ENCODE measurements around the gene DUSP5.

DUSP5 gene

DNA sequence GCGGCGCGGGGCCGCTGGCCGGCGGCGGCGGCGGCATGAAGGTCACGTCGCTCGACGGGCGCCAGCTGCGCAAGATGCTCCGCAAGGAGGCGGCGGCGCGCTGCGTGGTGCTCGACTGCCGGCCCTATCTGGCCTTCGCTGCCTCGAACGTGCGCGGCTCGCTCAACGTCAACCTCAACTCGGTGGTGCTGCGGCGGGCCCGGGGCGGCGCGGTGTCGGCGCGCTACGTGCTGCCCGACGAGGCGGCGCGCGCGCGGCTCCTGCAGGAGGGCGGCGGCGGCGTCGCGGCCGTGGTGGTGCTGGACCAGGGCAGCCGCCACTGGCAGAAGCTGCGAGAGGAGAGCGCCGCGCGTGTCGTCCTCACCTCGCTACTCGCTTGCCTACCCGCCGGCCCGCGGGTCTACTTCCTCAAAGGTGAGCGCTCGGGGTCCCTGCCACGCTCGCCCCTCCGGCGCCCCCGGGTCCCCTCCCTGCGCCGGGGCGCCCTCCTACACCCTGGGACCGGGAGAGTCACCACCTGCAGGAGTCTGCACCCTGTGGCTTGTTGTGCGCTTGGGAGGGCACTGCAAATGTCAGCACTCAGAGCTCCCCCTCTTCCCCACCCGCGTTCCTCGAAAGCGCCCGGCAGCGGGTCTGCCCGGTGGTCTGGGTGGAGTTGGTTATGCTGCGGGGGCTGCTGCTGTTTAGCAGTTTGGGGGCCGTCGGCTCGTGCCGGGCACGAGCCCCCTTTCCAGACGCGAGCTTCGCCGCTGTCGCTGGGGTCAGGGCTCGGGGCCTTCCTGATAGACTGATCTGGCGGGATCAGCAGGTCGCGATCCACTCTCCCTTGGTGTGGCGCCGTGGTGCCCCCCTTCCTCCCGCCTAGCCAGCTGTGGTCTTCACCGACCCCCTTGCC lies 627 bp downstream of the DUSP5 start (continued):
- TF ChIP-seq, protein P1, sequence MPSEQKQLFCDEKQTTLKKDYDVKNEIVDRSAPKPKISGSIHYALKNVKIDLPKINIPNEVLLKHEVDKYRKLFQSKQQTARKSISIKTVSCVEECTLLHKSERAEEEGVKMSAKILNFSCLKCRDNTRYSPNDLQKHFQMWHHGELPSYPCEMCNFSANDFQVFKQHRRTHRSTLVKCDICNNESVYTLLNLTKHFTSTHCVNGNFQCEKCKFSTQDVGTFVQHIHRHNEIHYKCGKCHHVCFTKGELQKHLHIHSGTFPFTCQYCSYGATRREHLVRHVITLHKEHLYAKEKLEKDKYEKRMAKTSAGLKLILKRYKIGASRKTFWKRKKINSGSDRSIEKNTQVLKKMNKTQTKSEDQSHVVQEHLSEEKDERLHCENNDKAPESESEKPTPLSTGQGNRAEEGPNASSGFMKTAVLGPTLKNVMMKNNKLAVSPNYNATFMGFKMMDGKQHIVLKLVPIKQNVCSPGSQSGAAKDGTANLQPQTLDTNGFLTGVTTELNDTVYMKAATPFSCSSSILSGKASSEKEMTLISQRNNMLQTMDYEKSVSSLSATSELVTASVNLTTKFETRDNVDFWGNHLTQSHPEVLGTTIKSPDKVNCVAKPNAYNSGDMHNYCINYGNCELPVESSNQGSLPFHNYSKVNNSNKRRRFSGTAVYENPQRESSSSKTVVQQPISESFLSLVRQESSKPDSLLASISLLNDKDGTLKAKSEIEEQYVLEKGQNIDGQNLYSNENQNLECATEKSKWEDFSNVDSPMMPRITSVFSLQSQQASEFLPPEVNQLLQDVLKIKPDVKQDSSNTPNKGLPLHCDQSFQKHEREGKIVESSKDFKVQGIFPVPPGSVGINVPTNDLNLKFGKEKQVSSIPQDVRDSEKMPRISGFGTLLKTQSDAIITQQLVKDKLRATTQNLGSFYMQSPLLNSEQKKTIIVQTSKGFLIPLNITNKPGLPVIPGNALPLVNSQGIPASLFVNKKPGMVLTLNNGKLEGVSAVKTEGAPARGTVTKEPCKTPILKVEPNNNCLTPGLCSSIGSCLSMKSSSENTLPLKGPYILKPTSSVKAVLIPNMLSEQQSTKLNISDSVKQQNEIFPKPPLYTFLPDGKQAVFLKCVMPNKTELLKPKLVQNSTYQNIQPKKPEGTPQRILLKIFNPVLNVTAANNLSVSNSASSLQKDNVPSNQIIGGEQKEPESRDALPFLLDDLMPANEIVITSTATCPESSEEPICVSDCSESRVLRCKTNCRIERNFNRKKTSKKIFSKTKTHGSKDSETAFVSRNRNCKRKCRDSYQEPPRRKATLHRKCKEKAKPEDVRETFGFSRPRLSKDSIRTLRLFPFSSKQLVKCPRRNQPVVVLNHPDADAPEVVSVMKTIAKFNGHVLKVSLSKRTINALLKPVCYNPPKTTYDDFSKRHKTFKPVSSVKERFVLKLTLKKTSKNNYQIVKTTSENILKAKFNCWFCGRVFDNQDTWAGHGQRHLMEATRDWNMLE (tag by site-specific recombination; conservative IDR thresholded peaks at IDR 0.05; ENCODE audit: low read depth) = no peak
- TF ChIP-seq ZNF707 (tag by site-specific recombination; IDR thresholded peaks at IDR 0.05) (no peak), ZNF155 (tag by site-specific recombination; IDR thresholded peaks at IDR 0.05) (no peak), ZFP3 (tag by site-specific recombination; IDR thresholded peaks at IDR 0.05; ENCODE audit: low read depth) (no peak), ZNF548 (tag by site-specific recombination; IDR thresholded peaks at IDR 0.05) (no peak), KLF7 (tag by site-specific recombination; IDR thresholded peaks at IDR 0.05; ENCODE audit: borderline replicate concordance) (no peak), ZNF529 (tag by site-specific recombination; IDR thresholded peaks at IDR 0.05; ENCODE audit: insufficient replicate concordance) (no peak), TRIM28 (IDR thresholded peaks at IDR 0.05; ENCODE audit: borderline replicate concordance, low read length) (no peak), ZNF701 (tag by site-specific recombination; IDR thresholded peaks at IDR 0.05) (no peak), ZNF416 (tag by site-specific recombination; IDR thresholded peaks at IDR 0.05) (no peak), ZFP69B (tag by site-specific recombination; IDR thresholded peaks at IDR 0.05) (no peak), ZNF23 (tag by site-specific recombination; IDR thresholded peaks at IDR 0.05; ENCODE audit: borderline replicate concordance) (no peak), KLF8 (tag by site-specific recombination; IDR thresholded peaks at IDR 0.05) (no peak), ZFHX2 (tag by site-specific recombination; conservative IDR thresholded peaks at IDR 0.05) (peak; percentile 34; the same call in 1 of the 2 replicates), ZNF133 (tag by site-specific recombination; IDR thresholded peaks at IDR 0.05) (no peak), GLIS2 (tag by site-specific recombination; IDR thresholded peaks at IDR 0.05) (peak; percentile 85), GFI1B (tag by site-specific recombination; IDR thresholded peaks at IDR 0.05) (no peak), ZNF792 (tag by site-specific recombination; IDR thresholded peaks at IDR 0.05) (no peak), ZNF600 (tag by site-specific recombination; IDR thresholded peaks at IDR 0.05) (0 out of 2 replicates have a peak, but pooled peaks have one; percentile 41), EGR2 (tag by site-specific recombination; IDR thresholded peaks at IDR 0.05; ENCODE audit: low read depth) (0 out of 2 replicates have a peak, but pooled peaks have one; percentile 2), YY2 (tag by site-specific recombination; IDR thresholded peaks at IDR 0.05) (no peak), ZNF830 (tag by site-specific recombination; IDR thresholded peaks at IDR 0.05; ENCODE audit: low read depth) (no peak), ZNF837 (tag by site-specific recombination; IDR thresholded peaks at IDR 0.05) (no peak), ZNF664 (tag by site-specific recombination; IDR thresholded peaks at IDR 0.05) (no peak), ZNF211 (tag by site-specific recombination; IDR thresholded peaks at IDR 0.05; ENCODE audit: low read depth) (no peak), ZNF112 (tag by site-specific recombination; IDR thresholded peaks at IDR 0.05) (no peak), ZBTB20 (tag by site-specific recombination; IDR thresholded peaks at IDR 0.05) (peak; percentile 34; the same call in 1 of the 2 replicates), OVOL3 (tag by site-specific recombination; IDR thresholded peaks at IDR 0.05) (no peak), ZBTB17 (tag by site-specific recombination; IDR thresholded peaks at IDR 0.05) (peak; percentile 14; the same call in 1 of the 2 replicates)
- TF ChIP-seq, protein P2, sequence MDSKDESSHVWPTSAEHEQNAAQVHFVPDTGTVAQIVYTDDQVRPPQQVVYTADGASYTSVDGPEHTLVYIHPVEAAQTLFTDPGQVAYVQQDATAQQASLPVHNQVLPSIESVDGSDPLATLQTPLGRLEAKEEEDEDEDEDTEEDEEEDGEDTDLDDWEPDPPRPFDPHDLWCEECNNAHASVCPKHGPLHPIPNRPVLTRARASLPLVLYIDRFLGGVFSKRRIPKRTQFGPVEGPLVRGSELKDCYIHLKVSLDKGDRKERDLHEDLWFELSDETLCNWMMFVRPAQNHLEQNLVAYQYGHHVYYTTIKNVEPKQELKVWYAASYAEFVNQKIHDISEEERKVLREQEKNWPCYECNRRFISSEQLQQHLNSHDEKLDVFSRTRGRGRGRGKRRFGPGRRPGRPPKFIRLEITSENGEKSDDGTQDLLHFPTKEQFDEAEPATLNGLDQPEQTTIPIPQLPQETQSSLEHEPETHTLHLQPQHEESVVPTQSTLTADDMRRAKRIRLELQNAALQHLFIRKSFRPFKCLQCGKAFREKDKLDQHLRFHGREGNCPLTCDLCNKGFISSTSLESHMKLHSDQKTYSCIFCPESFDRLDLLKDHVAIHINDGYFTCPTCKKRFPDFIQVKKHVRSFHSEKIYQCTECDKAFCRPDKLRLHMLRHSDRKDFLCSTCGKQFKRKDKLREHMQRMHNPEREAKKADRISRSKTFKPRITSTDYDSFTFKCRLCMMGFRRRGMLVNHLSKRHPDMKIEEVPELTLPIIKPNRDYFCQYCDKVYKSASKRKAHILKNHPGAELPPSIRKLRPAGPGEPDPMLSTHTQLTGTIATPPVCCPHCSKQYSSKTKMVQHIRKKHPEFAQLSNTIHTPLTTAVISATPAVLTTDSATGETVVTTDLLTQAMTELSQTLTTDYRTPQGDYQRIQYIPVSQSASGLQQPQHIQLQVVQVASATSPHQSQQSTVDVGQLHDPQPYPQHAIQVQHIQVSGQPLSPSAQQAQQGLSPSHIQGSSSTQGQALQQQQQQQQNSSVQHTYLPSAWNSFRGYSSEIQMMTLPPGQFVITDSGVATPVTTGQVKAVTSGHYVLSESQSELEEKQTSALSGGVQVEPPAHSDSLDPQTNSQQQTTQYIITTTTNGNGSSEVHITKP (tag by site-specific recombination; IDR thresholded peaks at IDR 0.05) = no peak
- TF ChIP-seq, protein P3, sequence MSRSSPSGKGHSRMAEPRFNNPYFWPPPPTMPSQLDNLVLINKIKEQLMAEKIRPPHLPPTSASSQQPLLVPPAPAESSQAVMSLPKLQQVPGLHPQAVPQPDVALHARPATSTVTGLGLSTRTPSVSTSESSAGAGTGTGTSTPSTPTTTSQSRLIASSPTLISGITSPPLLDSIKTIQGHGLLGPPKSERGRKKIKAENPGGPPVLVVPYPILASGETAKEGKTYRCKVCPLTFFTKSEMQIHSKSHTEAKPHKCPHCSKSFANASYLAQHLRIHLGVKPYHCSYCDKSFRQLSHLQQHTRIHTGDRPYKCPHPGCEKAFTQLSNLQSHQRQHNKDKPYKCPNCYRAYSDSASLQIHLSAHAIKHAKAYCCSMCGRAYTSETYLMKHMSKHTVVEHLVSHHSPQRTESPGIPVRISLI (tag by site-specific recombination; IDR thresholded peaks at IDR 0.05) = no peak
